GDM1 (cell line): ENCODE data around the gene FXYD6.

Experiments
- DNase-seq: peaks from one replicate; lab custom pipeline; 2025; lab: John Stamatoyannopoulos, UW

The FXYD6 gene

GRCh38 chr11:117910525-117910924 is 34.1 kb upstream of the FXYD6 start:
- no peak for DNase-seq

DNA sequence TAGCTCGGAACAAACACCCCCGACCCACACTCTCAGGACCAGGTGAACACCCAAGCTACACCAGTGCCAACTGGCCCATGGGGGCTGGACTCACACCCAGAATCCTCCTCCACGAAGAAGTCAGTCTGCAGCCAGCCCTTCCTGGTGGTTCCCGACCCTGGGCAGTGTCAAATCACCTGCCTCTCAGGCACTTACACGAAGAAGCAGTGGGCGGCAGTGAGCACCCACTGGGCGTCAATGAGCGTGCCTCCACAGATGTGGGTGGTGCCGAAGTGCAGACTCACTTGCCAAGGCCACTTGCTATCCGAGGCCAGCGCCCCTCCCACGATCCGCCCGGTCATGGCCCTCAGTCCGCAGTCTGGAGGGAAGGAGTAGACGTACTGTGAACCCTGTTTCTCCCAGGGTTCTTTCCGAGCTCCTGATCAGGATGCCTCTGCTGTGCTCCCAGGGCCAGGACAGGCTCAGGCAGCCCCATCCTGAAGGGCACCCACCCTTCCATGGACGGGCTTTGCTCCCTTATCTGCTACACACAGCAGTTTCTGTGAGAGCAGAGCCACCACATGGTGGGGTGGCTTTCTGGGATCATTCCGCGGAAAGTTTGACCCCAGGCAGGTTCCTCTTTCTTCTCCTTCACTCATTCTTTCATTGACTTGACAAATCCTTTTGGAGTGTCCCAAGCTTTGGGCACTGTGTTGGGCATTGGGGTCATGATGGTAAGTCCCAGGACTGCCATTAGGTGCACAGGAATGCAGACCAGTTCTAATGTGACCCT is 33.3 kb upstream of the FXYD6 start:
- DNase-seq, result no peak

- DNase-seq, result no peak
Measured at GRCh38 chr11:117908959-117909610, 32.6 kb upstream of the FXYD6 start.

DNA sequence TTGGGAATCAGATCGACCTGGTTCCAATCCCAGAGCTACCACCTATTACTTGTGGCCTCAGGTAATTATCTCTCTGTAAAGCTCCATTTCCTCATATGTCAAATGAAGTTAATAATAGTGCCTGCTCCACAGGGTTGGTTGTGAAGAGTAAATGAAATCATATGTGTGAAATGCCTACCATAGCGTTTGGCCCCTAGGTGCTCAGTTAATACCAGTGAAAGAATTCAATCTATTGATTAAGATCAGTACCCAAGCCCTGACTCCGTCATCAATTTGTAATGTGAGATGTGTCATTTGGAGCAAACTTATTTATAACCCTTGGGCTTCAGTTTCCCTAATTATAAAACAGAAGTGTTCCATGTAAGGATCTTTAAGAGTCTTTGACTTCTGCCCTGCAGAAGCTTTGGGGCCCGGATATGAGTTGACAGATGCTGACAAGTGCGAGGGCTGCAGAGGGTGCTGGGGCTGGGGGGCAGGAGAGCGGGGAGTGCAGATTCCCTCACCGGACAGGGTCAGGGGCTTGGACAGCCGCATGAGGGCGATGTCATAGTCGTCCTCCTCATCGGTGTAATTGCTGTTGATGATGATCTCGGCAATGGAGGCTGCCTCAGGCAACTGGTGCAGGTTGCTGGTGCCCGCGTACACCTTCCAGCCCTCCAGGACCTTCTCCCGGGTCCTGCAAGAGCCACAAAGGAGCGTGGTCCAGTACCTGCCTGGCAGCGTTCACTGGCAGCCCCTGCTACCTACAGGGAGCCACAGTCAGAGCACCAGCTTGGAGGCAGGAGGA is 31.8 kb upstream of the FXYD6 start:
- no peak for DNase-seq

- peak; percentile 91 for DNase-seq
Measured at GRCh38 chr11:117907276-117908108, 31.0 kb upstream of the FXYD6 start.

DNA sequence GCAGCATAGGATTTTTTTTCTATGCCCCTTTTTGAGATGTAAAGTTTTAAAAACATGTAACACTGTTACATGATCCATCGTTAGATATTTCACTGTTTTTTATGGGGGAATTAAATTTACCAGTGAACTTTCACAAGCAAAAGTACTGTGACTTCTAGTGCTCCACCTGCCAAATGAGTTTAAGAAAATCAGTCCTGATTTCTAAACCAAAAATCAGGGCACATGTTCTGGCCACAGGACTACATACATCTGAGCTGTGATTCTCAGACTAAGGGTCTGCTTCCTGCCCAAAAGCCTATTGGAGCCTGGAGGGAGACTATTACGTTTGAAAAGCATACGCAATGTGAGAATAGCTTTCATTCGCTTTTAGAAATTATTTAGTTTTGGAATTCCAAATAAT is 30.3 kb upstream of the FXYD6 start:
- no peak for DNase-seq

DNA sequence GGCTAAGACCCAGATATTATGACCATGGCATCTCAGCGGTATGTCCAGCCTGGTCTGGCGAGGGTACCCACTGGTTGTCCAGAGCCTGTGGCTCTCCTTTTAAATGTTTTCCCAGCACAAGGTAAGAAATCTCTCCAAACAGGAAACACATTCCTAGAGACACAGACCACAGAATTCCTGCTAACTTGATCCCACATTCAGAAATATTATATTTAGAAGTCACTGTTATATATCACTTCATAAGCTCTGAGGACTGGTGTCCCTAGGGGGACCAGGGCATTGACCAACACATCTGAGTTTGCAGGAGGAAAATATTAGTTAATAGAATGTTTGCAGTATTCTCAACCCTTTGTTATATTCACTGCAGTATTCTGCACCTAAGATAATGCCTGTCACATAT is 29.7 kb upstream of the FXYD6 start:
- DNase-seq, result no peak

GRCh38 chr11:117905524-117905923 is 29.1 kb upstream of the FXYD6 start:
- no peak for DNase-seq

GRCh38 chr11:117903505-117904382 is 27.3 kb upstream of the FXYD6 start:
- no peak for DNase-seq

- DNase-seq, result no peak
Measured at GRCh38 chr11:117902001-117902845, 25.8 kb upstream of the FXYD6 start.

DNA sequence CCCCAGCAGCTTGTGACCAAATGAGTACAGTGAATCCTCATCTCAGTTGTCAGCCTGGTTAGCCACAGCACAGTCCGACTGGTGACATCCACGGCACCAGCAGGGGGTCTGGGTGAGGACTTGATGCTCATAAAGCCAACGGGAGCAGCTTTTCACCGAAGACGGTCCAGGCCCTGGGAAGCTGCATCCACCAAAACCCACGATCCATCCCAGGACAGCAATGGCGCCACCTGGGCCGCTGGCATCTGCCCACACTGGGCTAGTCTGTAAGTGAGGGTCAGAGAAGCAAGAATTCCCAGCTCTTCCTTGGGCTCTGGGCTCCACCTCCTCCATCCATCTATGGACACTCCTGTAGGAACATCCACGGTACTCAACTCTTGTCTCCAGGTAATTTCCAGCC is 25.1 kb upstream of the FXYD6 start:
- DNase-seq, result no peak

- DNase-seq, result no peak
Measured at GRCh38 chr11:117900720-117901440, 24.4 kb upstream of the FXYD6 start.

DNA sequence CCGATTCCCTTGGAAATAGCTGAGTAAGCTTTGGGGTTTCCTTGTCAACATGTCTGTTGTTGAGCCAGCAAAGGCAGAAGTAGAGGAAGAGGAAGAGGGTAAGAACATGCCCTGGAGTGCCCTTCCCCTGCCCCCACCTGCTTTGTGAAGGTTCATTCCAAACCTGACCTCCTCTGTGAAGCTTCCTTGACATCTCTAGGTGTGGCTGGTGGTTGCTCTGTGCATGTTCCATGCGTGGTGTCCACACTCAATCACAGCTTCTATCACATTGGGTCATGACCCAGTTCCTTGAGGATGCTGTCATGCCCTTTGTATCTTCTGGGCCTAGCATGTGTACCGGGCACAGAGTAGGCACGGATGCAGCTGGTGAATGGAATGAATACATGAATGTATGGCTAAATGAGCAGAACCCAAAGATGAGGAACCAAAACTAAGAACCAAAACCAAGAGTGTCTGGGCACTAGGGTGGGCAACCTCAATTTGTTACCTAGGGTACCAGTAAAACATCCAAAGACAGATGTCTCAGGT is 23.7 kb upstream of the FXYD6 start:
- DNase-seq, result peak; percentile 40

GRCh38 chr11:117898059-117898458 is 21.6 kb upstream of the FXYD6 start:
- DNase-seq, result no peak

DNA sequence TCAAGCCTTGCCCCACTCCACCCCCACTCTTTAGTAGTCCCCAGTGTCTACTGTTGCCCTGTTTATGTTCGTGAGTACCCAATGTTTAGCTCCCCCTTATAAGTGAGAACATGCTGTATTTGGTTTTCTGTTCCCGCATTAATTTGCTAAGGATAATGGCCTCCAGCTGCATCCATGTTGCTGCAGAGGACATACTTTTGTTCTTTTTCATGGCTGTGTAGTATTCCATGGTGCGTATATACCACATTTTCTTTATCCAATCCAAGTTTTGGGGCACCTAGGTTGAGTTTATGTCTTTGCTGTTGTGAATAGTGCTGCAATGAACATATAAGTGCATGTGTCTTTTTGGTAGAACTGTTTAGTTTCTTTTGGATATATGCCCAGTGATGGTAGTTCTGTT is 16.2 kb upstream of the FXYD6 start:
- no peak for DNase-seq

- DNase-seq, result no peak
Measured at GRCh38 chr11:117891362-117891761, 14.9 kb upstream of the FXYD6 start.

- no peak for DNase-seq
Measured at GRCh38 chr11:117888139-117888566, 11.7 kb upstream of the FXYD6 start.

DNA sequence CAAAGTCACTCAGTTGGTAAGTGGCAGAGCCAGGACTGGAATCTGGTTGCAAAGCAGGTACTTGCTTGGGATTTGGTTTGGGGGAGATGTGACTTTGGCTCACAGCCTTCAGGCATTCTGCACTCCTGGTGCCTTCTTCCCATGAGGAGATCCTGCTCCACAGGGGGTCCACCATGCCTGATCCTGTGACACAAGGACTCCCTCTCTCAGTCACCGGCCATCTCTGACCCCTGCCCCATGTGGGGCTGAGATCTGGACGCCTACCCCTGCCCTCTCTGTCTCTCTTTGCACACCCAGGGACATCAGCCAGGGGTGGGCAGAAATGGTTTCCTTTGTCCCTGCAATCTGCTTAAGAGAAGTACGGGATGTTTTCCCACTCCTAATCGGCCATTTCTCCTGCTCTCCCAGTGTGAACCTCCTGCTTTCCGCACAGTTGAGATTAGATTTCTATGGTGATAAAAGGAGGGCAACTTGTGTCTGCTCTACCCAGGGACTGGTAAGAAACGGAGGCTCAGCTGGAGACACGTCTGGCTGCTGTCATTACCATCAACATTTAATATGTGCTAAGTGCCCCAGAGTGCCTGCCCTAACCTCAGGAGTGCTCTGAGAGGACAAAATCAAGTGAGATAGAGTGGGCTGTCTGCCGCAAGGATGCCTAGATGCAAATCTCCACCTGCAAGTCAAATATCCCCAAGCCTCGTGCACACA is 11.1 kb upstream of the FXYD6 start:
- no peak for DNase-seq
